Measurements from ENCODE around the gene IDH3A.

Gene IDH3A

GRCh38 chr15:78102211-78102610 is 47.0 kb upstream of the IDH3A start:
- Histone ChIP-seq H3K9ac (ENCODE audit: low read length) (no peak overlapping the region), H3F3A (ENCODE audit: insufficient read depth) (no peaks in the 10 kb centered on the region), H2AFZ (ENCODE audit: low read depth, low read length, severe bottlenecking) (no peak overlapping the region), H3K4me2 (ENCODE audit: low read depth, low read length, poor library complexity, severe bottlenecking) (no peak overlapping the region), H3K36me3 (ENCODE audit: low read length) (no peaks in the 10 kb centered on the region), H3K4me3 (ENCODE audit: insufficient read depth, low read length, poor library complexity, severe bottlenecking) (no peak overlapping the region), H3K9me2 (replicated peaks; ENCODE audit: insufficient read depth, low read length) (no peaks in the 10 kb centered on the region), H4K20me1 (ENCODE audit: low read depth, low read length) (no peaks in the 10 kb centered on the region), H3K9me3 (ENCODE audit: insufficient read depth, low read length) (no peaks in the 10 kb centered on the region), H3K27ac (ENCODE audit: low read depth, low read length) (no peak overlapping the region), H3K27me3 (ENCODE audit: low read length) (no peaks in the 10 kb centered on the region), H3K79me2 (ENCODE audit: insufficient read depth, low read length) (no peaks in the 10 kb centered on the region)
- TF ChIP-seq CTCF (IDR thresholded peaks at IDR 0.05; ENCODE audit: insufficient read depth, low read length, poor library complexity, severe bottlenecking): no peak

DNA sequence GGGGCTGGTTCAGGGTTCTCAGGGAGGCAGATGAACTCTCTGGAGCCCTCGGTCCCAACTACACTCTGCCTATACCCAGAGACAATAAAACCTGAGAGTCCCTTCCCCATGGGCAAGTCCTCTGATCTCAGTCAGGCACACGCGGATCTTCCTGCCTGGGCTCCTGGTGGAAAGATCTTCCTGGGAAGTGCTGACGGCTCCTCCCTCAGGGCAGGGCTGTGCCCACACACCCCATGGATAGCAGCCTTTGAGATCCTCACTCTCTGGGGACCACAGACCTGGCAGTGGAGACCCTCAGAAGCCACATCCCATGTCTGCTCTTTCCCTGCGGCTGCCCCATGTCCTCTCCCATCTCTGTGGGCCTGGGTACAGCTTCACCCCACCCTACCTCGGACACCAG is 46.4 kb upstream of the IDH3A start:
- Histone ChIP-seq H2AFZ (ENCODE audit: low read depth, low read length, severe bottlenecking) (no peak overlapping the region), H3K9me2 (replicated peaks; ENCODE audit: insufficient read depth, low read length) (no peaks in the 10 kb centered on the region), H3K4me2 (ENCODE audit: low read depth, low read length, poor library complexity, severe bottlenecking) (no peak overlapping the region), H3K36me3 (ENCODE audit: low read length) (no peaks in the 10 kb centered on the region), H3K4me3 (ENCODE audit: insufficient read depth, low read length, poor library complexity, severe bottlenecking) (no peak overlapping the region), H3K79me2 (ENCODE audit: insufficient read depth, low read length) (no peaks in the 10 kb centered on the region), H3F3A (ENCODE audit: insufficient read depth) (no peaks in the 10 kb centered on the region), H4K20me1 (ENCODE audit: low read depth, low read length) (no peaks in the 10 kb centered on the region), H3K9ac (ENCODE audit: low read length) (no peak overlapping the region), H3K27me3 (ENCODE audit: low read length) (no peaks in the 10 kb centered on the region), H3K27ac (ENCODE audit: low read depth, low read length) (no peak overlapping the region), H3K9me3 (ENCODE audit: insufficient read depth, low read length) (no peaks in the 10 kb centered on the region)
- TF ChIP-seq CTCF (IDR thresholded peaks at IDR 0.05; ENCODE audit: insufficient read depth, low read length, poor library complexity, severe bottlenecking) (no peak), EZH2phosphoT487 (conservative IDR thresholded peaks at IDR 0.05; ENCODE audit: low read length) (no peak)

GRCh38 chr15:78103406-78104118 is 45.6 kb upstream of the IDH3A start:
- no peak overlapping the region for H3K4me3 ChIP-seq (ENCODE audit: insufficient read depth, low read length, poor library complexity, severe bottlenecking)
- no peaks in the 10 kb centered on the region for H3K79me2 ChIP-seq (ENCODE audit: insufficient read depth, low read length)
- H3K36me3 ChIP-seq (ENCODE audit: low read length): no peaks in the 10 kb centered on the region
- H3K4me2 ChIP-seq (ENCODE audit: low read depth, low read length, poor library complexity, severe bottlenecking): no peak overlapping the region
- no peaks in the 10 kb centered on the region for H3K27me3 ChIP-seq (ENCODE audit: low read length)
- no peak overlapping the region for H3K27ac ChIP-seq (ENCODE audit: low read depth, low read length)
- no peak overlapping the region for H3K9ac ChIP-seq (ENCODE audit: low read length)
- no peaks in the 10 kb centered on the region for H4K20me1 ChIP-seq (ENCODE audit: low read depth, low read length)
- H3K9me3 ChIP-seq (ENCODE audit: insufficient read depth, low read length): no peaks in the 10 kb centered on the region
- no peak overlapping the region for H2AFZ ChIP-seq (ENCODE audit: low read depth, low read length, severe bottlenecking)
- no peaks in the 10 kb centered on the region for H3F3A ChIP-seq (ENCODE audit: insufficient read depth)
- no peaks in the 10 kb centered on the region for H3K9me2 ChIP-seq (replicated peaks; ENCODE audit: insufficient read depth, low read length)
- TF ChIP-seq EZH2phosphoT487 (conservative IDR thresholded peaks at IDR 0.05; ENCODE audit: low read length) (no peak), CTCF (IDR thresholded peaks at IDR 0.05; ENCODE audit: insufficient read depth, low read length, poor library complexity, severe bottlenecking) (no peak)
